ENCODE results near the gene HSPB8.

Gene HSPB8

GRCh38 chr12:119158402-119158801 lies 20.3 kb upstream of the HSPB8 start:
- no peak overlapping the region for H3K27ac ChIP-seq (replicated peaks)
- no peaks in the 10 kb centered on the region for H3K27me3 ChIP-seq (ENCODE audit: insufficient read depth, poor library complexity, severe bottlenecking)
- TF ChIP-seq GABPA (IDR thresholded peaks at IDR 0.05; ENCODE audit: low read depth) (no peak), CTCF (IDR thresholded peaks at IDR 0.05; ENCODE audit: insufficient read depth, low read length) (no peak), SPI1 (IDR thresholded peaks at IDR 0.05; ENCODE audit: borderline replicate concordance, low read depth) (no peak)
- TF ChIP-seq, protein P1, sequence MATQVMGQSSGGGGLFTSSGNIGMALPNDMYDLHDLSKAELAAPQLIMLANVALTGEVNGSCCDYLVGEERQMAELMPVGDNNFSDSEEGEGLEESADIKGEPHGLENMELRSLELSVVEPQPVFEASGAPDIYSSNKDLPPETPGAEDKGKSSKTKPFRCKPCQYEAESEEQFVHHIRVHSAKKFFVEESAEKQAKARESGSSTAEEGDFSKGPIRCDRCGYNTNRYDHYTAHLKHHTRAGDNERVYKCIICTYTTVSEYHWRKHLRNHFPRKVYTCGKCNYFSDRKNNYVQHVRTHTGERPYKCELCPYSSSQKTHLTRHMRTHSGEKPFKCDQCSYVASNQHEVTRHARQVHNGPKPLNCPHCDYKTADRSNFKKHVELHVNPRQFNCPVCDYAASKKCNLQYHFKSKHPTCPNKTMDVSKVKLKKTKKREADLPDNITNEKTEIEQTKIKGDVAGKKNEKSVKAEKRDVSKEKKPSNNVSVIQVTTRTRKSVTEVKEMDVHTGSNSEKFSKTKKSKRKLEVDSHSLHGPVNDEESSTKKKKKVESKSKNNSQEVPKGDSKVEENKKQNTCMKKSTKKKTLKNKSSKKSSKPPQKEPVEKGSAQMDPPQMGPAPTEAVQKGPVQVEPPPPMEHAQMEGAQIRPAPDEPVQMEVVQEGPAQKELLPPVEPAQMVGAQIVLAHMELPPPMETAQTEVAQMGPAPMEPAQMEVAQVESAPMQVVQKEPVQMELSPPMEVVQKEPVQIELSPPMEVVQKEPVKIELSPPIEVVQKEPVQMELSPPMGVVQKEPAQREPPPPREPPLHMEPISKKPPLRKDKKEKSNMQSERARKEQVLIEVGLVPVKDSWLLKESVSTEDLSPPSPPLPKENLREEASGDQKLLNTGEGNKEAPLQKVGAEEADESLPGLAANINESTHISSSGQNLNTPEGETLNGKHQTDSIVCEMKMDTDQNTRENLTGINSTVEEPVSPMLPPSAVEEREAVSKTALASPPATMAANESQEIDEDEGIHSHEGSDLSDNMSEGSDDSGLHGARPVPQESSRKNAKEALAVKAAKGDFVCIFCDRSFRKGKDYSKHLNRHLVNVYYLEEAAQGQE (IDR thresholded peaks at IDR 0.05; ENCODE audit: insufficient replicate concordance, low read depth): no peak

DNA sequence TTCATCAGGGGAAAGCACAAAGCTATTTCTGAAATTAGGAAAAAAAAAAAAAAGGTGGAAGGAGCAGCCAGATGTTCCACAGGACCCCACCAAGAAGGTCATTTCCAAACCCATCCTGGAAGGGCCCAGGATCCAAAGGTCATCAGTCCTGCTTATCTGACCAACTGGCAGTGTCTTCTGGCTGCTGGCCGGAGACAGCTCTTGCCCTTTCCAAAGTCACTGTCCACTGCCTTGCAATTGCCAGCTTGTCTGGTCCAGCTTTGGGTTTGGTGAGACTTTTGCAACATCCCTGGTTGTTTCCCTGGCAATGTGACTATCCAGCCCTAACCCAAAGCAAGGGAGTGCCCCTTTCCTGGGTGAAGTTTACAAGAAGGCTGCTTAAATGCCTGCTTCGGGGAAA lies 18.9 kb upstream of the HSPB8 start:
- no peak overlapping the region for H3K27ac ChIP-seq (replicated peaks)
- DNase-seq (ENCODE audit: low read depth in 1 of 2, low spot score in 1 of 2): no peak
- no peak for TF ChIP-seq POLR2AphosphoS5 (IDR thresholded peaks at IDR 0.05; ENCODE audit: low read depth)
- TF ChIP-seq, protein P1 (IDR thresholded peaks at IDR 0.05; ENCODE audit: insufficient replicate concordance, low read depth): no peak
- TF ChIP-seq GABPA (IDR thresholded peaks at IDR 0.05; ENCODE audit: low read depth): no peak
- TF ChIP-seq SPI1 (IDR thresholded peaks at IDR 0.05; ENCODE audit: borderline replicate concordance, low read depth): no peak
- TF ChIP-seq CTCF (IDR thresholded peaks at IDR 0.05; ENCODE audit: insufficient read depth, low read length): no peak
- no peak overlapping the region for H3K4me3 ChIP-seq (replicated peaks; ENCODE audit: insufficient read depth, low read length)
- H3K27me3 ChIP-seq (ENCODE audit: insufficient read depth, poor library complexity, severe bottlenecking): no peaks in the 10 kb centered on the region

More at GRCh38 chr12:119158402-119158801, 20.3 kb upstream of the HSPB8 start:
- DNase-seq (ENCODE audit: low read depth in 1 of 2, low spot score in 1 of 2): no peak
- H3K4me3 ChIP-seq (replicated peaks; ENCODE audit: insufficient read depth, low read length): no peak overlapping the region

DNA sequence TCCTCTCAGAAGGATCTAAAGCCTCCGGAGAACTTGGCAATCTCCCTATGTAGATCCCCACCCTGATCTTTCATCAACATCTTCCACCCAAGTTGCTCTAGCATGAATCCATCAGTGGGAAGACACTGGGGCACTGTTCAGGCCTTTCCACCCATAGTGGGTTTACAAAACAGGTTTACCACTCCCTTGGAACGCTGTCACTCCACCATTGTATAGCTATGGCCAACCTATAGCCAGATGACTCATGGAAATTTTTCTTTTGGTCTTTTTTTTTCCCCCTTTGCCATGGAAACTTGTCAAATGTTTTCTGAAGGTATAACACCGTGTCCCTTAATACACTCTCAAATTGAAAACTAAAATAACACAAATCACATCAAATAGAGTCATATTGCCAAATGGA lies 10.8 kb upstream of the HSPB8 start:
- H3K27ac ChIP-seq (replicated peaks): no peak overlapping the region
- DNase-seq (ENCODE audit: low read depth in 1 of 2, low spot score in 1 of 2): no peak
- no peak for TF ChIP-seq POLR2AphosphoS5 (IDR thresholded peaks at IDR 0.05; ENCODE audit: low read depth)
- no peak for TF ChIP-seq CTCF (IDR thresholded peaks at IDR 0.05; ENCODE audit: insufficient read depth, low read length)
- TF ChIP-seq, protein P1 (IDR thresholded peaks at IDR 0.05; ENCODE audit: insufficient replicate concordance, low read depth): no peak
- no peak for TF ChIP-seq GABPA (IDR thresholded peaks at IDR 0.05; ENCODE audit: low read depth)
- no peak overlapping the region for H3K4me3 ChIP-seq (replicated peaks; ENCODE audit: insufficient read depth, low read length)
- H3K27me3 ChIP-seq (ENCODE audit: insufficient read depth, poor library complexity, severe bottlenecking): no peaks in the 10 kb centered on the region
